ENCODE data around the gene NAP1L4. TPM values are rescaled to one million over a fixed set of nuclear protein-coding genes. Genes with fewer than 3 reads are reported as not detected.
A peak's percentile ranks its signal among the peaks of the same experiment; 100 is the strongest.

NAP1L4 gene
- total RNA-seq, 1 donor: 72.0 TPM

GRCh38 chr11:3010521-3011275, 18.6 kb upstream of the NAP1L4 start:
- Histone ChIP-seq H3K36me3 (ENCODE audit: insufficient read depth, low read length) (peaks cover 74% of the 10 kb centered on the region), H3K4me2 (ENCODE audit: insufficient read depth, low read length) (no peak overlapping the region), H3K27me3 (ENCODE audit: insufficient read depth, low read length) (no peaks in the 10 kb centered on the region), H3K4me1 (ENCODE audit: insufficient read depth, low read length) (peaks cover 6% of the 10 kb centered on the region), H3K9me3 (ENCODE audit: low read depth, low read length) (no peaks in the 10 kb centered on the region), H3K27ac (ENCODE audit: low read depth, low read length) (no peak overlapping the region), H3K4me3 (ENCODE audit: insufficient read depth, low read length) (no peak overlapping the region), H3K79me2 (ENCODE audit: insufficient read depth, low read length) (no peaks in the 10 kb centered on the region), H4K20me1 (ENCODE audit: insufficient read depth, low read length) (peaks cover 14% of the 10 kb centered on the region), H2AFZ (ENCODE audit: low read length) (no peak overlapping the region)
- TF ChIP-seq, protein P1, sequence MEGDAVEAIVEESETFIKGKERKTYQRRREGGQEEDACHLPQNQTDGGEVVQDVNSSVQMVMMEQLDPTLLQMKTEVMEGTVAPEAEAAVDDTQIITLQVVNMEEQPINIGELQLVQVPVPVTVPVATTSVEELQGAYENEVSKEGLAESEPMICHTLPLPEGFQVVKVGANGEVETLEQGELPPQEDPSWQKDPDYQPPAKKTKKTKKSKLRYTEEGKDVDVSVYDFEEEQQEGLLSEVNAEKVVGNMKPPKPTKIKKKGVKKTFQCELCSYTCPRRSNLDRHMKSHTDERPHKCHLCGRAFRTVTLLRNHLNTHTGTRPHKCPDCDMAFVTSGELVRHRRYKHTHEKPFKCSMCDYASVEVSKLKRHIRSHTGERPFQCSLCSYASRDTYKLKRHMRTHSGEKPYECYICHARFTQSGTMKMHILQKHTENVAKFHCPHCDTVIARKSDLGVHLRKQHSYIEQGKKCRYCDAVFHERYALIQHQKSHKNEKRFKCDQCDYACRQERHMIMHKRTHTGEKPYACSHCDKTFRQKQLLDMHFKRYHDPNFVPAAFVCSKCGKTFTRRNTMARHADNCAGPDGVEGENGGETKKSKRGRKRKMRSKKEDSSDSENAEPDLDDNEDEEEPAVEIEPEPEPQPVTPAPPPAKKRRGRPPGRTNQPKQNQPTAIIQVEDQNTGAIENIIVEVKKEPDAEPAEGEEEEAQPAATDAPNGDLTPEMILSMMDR (IDR thresholded peaks at IDR 0.05; ENCODE audit: extremely low read depth, low read depth, low read length): no peak
- DNase-seq (ENCODE audit: insufficient read length, low spot score, missing footprints): peak; percentile 54

DNA sequence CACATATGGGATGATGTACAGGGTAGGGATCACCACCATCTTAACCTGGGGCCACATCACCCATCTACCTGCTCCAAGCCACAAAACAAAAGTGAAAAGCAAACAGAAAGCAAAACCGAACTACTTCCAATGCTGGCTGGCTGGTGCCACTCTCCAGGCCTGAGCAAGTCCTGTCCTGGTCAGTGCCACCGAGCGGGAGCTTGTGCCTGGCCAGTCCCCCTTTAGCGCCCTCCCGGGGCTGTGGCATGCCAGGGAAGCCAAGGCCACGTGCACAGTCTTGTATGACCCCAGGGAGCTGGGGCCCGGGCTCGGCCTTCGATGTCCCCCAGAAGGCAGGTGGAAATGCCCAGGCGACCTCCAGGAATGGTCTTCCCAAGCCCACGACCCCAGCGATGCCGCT, 17.9 kb upstream of the NAP1L4 start:
- TF ChIP-seq, protein P1 (IDR thresholded peaks at IDR 0.05; ENCODE audit: extremely low read depth, low read depth, low read length): no peak
- Histone ChIP-seq H3K27me3 (ENCODE audit: insufficient read depth, low read length) (no peaks in the 10 kb centered on the region), H3K36me3 (ENCODE audit: insufficient read depth, low read length) (peaks cover 74% of the 10 kb centered on the region), H3K79me2 (ENCODE audit: insufficient read depth, low read length) (no peaks in the 10 kb centered on the region), H3K4me1 (ENCODE audit: insufficient read depth, low read length) (peaks cover 6% of the 10 kb centered on the region), H4K20me1 (ENCODE audit: insufficient read depth, low read length) (peaks cover 12% of the 10 kb centered on the region), H3K4me2 (ENCODE audit: insufficient read depth, low read length) (no peak overlapping the region), H3K27ac (ENCODE audit: low read depth, low read length) (no peak overlapping the region), H3K4me3 (ENCODE audit: insufficient read depth, low read length) (no peak overlapping the region), H2AFZ (ENCODE audit: low read length) (no peak overlapping the region), H3K9me3 (ENCODE audit: low read depth, low read length) (no peaks in the 10 kb centered on the region)
- DNase-seq (ENCODE audit: insufficient read length, low spot score, missing footprints): peak; percentile 34

- Histone ChIP-seq H3K27me3 (ENCODE audit: insufficient read depth, low read length) (no peaks in the 10 kb centered on the region), H3K4me2 (ENCODE audit: insufficient read depth, low read length) (no peak overlapping the region), H3K36me3 (ENCODE audit: insufficient read depth, low read length) (peaks cover 71% of the 10 kb centered on the region), H2AFZ (ENCODE audit: low read length) (no peak overlapping the region), H3K27ac (ENCODE audit: low read depth, low read length) (no peak overlapping the region), H3K4me1 (ENCODE audit: insufficient read depth, low read length) (peaks cover 6% of the 10 kb centered on the region), H3K79me2 (ENCODE audit: insufficient read depth, low read length) (no peaks in the 10 kb centered on the region), H3K4me3 (ENCODE audit: insufficient read depth, low read length) (no peak overlapping the region), H4K20me1 (ENCODE audit: insufficient read depth, low read length) (peaks cover 12% of the 10 kb centered on the region), H3K9me3 (ENCODE audit: low read depth, low read length) (no peaks in the 10 kb centered on the region)
- TF ChIP-seq, protein P1 (IDR thresholded peaks at IDR 0.05; ENCODE audit: extremely low read depth, low read depth, low read length): no peak
- DNase-seq (ENCODE audit: insufficient read length, low spot score, missing footprints): peak; percentile 39
Observed at GRCh38 chr11:3009481-3009880, 17.4 kb upstream of the NAP1L4 start.

DNA sequence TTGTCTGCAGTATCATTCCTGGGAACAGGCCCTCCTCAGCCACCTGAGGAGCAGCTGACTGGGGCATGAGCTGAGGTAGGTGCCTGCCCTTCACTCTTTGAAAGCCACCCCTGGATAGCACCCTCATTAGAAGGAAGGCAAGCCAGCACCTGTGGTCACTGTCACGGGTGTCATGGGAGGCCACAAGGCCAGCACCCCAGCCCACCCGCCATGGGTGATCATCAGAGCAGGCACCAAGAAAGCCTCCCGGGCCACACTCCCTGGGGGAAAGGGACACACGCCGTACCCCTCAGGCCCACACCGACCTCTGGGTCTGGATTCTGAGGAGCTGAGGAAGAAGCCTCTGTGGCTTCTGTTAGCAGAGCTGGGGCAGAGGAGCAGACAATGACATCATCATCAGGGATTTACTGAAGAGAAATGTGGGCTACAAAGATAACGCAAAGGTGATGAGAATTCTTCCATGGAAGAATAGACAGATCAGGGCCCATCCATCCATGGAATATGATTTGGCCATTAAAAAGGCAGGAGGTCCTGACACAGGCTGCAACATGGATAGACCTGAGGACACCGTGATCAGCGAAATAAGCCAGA, 16.7 kb upstream of the NAP1L4 start:
- Histone ChIP-seq H3K4me1 (ENCODE audit: insufficient read depth, low read length) (peaks cover 4% of the 10 kb centered on the region), H3K4me3 (ENCODE audit: insufficient read depth, low read length) (no peak overlapping the region), H3K27me3 (ENCODE audit: insufficient read depth, low read length) (no peaks in the 10 kb centered on the region), H3K27ac (ENCODE audit: low read depth, low read length) (no peak overlapping the region), H3K9me3 (ENCODE audit: low read depth, low read length) (no peaks in the 10 kb centered on the region), H4K20me1 (ENCODE audit: insufficient read depth, low read length) (peaks cover 6% of the 10 kb centered on the region), H3K79me2 (ENCODE audit: insufficient read depth, low read length) (no peaks in the 10 kb centered on the region), H2AFZ (ENCODE audit: low read length) (no peak overlapping the region), H3K36me3 (ENCODE audit: insufficient read depth, low read length) (peaks cover 70% of the 10 kb centered on the region), H3K4me2 (ENCODE audit: insufficient read depth, low read length) (no peak overlapping the region)
- peak; percentile 60 for DNase-seq (ENCODE audit: insufficient read length, low spot score, missing footprints)
- TF ChIP-seq, protein P1 (IDR thresholded peaks at IDR 0.05; ENCODE audit: extremely low read depth, low read depth, low read length): no peak

Data from osteoblast (primary cell).